Renal pelvis (tissue), 4 donors: Measurements from ENCODE around the gene DGCR6L. TPM values are rescaled to one million over a fixed set of nuclear protein-coding genes. Genes with fewer than 3 reads are reported as not detected.
A peak's percentile ranks its signal among the peaks of the same experiment; 100 is the strongest.
"Not testable (repeated sequence)": the region's sequence is repeated elsewhere in the genome, so short reads cannot be mapped to it uniquely, and the experiment has no call there.

Experiments
- DNase-seq: peaks from one replicate; pipeline ENCODE4 v3.0.0-alpha.2; 2013
- polyA plus RNA-seq, 3 donors: library from polyadenylated mRNA; unstranded; fragments of 120-200 nt; gene quantifications; one replicate each; pipeline ENCODE4 v1.2.1, GENCODE V29; 2013; ENCODE audit not compliant: insufficient read length in 3 of 3

The DGCR6L gene
- polyA plus RNA-seq, 3 donors: 54.6 to 66.3 (median 63.8) TPM

DNA sequence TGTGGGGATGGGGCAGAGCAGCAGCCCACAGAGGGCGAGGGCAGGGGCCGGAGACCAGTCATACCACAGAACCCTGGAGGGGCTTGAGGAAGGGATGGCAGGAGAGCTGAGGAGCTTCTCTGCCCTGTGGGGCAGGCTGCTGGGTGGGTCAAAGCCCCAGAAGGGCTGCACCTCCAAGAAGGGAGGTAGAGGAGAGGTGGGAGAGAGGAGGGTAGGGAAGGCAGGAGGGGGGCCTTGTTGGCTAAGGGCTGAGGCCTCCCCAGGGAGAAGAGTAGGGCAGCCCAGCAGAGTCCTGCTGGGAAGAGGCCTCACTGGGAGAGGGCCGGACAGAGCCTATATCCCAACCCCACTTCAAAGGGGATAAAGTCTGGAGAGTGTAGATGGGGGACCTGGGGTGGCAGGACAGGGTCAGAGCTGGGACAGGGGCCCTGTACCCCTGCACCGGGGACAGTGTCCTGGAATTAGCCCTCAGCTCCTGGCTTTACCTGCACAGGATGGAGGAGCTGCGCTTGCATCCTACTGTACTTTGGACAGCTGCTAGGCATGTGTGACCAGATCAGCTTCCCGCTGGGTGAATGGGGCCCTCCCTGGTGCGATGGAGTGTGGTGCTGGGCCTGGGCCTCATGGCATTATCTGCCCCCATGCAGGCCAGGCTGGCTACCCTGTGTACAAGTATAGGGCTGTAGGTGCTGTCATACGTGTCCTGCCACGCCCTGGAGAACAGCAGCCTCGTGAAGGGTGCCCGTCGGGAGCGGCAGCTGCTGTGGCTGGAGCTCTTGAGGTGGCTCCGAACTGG lies 7.3 kb downstream of the DGCR6L start:
- DNase-seq: no peak

DNA sequence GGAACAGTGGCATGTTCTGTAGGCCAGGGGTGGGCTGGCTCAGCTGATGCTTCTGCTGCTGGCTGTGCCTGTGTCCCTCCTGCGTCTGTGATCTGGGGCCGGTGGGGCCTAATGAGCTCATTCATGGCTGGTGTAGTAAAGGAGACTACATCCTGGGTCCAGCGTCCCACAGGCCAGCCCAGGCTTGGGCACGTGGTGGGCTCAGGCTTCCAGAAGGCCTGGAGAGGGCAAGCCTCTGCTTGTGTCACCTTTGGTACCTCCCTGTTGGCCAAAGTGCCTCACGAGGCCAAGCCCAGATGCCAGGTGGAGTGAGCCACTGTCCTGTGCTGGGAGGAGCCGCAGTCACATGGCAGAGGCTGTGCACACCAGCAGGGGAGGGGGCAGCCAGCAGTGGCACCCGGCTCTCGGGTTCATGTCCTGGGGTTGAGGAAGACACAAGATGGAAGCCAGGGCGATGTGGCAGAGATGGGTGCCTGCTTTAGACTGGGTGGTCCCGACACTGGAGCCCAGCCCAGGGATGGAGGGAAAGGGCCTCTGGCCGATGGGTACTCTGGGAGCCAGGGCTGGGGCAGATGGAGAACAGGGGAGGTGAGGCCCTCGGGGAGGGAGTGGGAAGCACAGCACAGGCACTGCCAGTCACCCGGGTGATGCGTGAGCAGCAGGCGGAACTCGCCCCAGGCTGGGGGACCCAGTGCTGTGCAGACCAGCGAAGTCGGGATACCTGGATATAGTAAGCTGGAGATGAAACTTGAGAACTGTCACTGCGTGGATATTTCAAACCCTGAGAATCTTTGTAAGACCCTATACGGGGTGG lies 8.4 kb downstream of the DGCR6L start:
- DNase-seq: not testable (repeated sequence)

DNA sequence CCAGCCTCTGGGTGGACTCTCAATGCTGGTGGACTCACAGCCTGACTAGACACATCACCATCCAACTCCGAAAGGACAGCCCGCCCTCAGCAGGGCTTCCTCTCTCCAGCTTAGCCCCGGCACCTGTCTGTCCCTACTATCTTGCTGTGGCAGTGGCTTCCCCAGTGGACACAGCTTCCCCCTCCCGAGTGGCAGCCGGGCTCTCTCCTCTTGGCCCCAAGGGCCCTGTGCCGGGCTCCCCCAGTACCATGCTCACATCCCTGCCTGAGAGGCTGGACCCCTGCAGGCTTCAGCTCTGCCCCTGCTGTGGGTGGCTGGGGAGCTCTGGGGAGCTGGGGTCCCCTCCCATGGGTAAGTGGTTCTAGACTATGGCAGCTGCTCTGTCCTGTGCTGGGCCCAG lies 9.1 kb downstream of the DGCR6L start:
- DNase-seq: not testable (repeated sequence)

DNA sequence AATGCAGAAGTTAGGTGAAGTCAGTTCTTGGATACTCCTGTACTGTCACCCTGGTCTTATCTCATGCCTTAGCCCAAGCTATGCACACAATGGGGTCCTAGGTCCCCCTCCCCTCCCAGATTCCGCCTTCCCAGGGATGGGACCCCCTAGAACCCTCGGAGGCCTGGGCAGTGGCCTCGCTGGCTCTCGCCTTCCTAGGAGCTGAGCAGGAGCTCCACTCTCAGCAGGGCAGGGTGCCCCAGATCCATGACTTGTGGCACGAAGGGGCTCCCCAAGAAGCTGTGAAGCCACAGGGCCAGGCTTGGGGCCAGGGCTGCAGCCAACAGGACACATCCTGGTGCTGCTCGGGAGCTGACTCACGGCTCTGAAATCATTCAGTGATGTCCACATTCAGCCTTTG lies 9.7 kb downstream of the DGCR6L start:
- DNase-seq: not testable (repeated sequence)

DNA sequence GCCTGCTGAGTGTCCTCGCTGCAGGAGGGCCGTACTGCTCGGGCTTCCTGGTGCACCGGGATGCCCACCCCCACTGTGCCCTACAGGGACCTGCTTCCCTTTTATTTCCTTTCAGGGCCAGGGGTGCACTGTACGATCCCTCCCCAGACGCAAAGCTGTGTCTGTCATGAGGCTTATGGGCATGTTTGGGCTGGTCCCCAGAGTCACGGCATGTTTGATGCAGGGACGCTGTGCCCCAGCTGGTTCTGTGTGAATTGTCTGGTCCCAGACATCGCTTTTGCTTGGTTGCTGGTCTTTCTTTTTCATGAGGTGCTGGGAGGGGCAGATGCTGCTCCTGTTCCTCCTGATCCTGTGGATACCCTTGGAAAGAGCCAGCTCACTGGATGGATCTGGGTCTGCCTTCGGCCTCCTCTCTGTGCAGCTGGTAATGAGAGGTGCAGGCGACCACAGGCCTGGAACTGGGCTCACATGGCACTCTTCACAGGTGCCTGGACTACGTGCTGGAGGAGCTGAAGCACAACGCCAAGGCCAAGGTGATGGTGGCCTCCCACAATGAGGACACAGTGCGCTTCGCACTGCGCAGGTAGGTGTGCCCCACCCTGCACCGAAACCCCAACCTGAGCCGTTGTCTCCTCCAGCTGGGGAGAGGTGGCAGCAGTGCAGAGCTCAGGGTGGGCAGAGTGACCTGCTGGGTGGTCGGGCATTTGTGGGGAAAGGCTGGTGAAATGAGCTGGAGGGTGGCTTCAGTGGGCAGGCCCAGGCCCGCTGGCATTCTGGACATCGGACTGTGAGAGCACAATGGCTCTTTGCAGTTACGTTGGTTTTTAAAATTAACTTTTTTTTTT lies 10.8 kb downstream of the DGCR6L start:
- not testable (repeated sequence) for DNase-seq

- DNase-seq: not testable (repeated sequence)
Observed at GRCh38 chr22:20307448-20308447, 12.1 kb downstream of the DGCR6L start.

- DNase-seq: not testable (repeated sequence)
Observed at GRCh38 chr22:20306646-20307447, 13.0 kb downstream of the DGCR6L start.

DNA sequence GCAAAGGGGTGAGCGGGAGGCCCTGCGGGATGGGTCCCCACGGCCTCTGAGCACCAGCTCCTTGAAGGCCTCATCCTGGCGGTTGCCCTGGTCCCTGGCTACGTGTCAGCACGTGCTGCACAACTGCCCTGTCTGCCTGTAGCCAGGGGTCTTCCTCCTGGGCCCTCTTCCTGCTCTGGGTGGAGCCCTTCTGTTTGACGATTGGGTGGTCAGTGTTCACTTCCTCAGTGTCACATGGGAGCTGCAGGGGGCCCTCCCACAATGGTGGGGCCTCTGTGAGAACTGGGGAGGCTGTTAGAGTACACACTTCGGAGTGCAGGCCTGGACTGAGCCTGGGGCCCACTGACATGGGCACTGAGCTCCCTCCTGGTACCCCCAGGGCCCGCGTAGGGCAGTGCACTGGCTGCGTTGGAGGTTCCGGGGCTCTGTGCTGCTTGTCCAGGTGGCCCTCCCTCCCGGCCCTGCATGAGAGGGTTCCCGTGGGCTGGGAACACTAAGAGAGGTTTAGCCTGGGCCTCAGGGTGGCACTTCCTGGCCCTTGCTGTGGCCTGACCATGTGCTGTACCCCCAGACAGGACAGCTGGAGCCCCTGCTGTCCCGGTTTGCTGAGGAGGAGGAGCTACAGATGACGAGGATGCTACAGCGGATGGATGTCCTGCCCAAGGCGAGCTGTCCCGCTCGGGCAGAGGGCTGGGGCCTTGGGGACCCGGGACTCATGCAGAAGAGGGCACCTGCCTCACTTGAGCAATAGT lies 13.8 kb downstream of the DGCR6L start:
- DNase-seq: no peak

- not testable (repeated sequence) for DNase-seq
Observed at GRCh38 chr22:20305230-20305893, 14.5 kb downstream of the DGCR6L start.

GRCh38 chr22:20304646-20305045 lies 15.2 kb downstream of the DGCR6L start:
- no peak for DNase-seq

DNA sequence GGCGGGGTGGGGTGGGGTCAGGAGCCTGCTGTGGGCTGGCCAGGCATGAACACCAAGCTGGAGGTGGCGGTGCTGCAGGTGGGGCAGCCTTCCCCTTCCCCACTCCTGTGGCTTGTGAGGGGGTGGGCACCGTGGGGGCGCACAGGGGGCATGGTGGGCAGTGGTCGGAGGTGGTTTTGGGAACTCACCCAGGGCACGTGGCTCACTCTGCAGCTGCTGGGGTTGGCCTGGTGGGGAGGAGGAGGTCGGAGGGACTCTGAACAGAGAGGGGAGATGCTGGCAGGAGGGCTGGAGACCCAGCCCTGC lies 16.7 kb downstream of the DGCR6L start:
- DNase-seq: not testable (repeated sequence)

- DNase-seq: no peak
Observed at GRCh38 chr22:20302438-20303228, 17.2 kb downstream of the DGCR6L start.

DNA sequence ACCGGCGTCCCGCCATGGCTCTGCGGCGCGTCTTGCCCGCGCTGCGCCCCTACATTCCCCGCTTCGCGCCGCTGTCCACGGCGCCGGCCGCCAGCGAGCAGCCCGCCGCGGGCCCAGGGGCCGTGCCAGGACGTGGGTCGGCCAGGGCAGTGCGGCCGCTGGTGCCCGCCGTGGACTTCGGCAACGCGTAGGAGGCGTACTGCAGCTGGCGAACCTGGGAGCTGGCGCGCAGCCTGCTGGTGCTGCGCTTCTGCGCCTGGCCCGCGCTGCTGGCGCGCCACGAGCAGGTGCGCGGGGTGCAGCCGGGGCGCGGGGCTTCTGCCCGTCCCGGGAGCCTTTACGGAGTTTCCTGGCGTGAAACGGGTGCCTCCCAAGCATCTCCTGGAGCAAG lies 20.1 kb downstream of the DGCR6L start:
- no peak for DNase-seq

DNA sequence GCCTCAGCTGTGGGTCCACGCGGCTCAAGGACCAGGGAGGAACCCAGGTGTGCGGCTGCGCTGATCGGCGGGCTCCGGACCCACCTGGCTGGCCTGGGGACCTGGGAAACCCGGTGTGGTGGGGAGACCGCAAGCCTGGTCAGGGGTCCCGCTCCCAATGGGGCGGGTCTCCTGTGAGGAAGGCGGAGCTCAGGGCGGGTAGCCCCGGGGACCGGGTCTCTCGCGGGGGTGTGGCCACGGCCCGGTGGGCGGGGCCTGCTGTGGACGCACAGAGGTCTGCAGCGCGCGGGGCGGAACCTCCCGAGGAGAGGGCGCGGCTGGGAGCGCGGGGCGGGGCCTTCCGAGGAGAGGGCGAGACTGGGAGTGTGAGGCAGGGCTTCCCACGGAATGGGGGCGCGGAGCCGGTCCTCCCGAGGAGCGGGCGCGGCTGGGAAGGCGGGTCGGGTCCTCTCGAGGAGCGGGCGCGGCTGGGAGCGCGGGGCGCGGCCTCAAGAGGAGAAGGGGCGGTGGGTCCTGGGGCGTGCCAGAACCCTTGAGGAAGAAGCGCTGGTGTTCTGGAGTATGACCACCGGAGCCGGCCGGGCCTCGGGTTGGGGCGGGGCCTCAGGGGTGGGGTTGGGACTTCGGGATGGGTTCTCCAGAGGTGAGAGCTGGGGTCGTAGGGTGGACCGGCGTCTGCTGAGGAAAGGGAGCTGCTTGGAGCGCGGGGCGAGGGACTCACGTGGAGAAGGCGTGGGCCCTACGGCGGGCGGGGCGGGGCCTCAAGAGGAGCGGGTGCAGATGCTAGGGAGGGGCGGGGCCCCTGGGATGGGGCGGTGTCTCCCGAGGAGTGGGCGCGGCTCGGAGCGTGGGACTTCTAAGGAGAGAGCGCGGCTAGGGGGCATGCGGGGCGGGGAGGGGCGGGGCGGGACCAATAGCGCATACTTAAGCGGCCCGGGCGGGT lies 20.8 kb downstream of the DGCR6L start:
- peak; percentile 79 for DNase-seq

GRCh38 chr22:20298110-20298802 lies 21.6 kb downstream of the DGCR6L start:
- no peak for DNase-seq
